H1 (cell line): ENCODE data around the gene EPN2. TPM values are rescaled to one million over a fixed set of nuclear protein-coding genes. Genes with fewer than 3 reads are reported as not detected.
"Not testable (repeated sequence)": the region's sequence is repeated elsewhere in the genome, so short reads cannot be mapped to it uniquely, and the experiment has no call there.

Source experiments
- CTCF ChIA-PET: fragments of 300-600 bp; sonication (Branson Sonifier 250); formaldehyde crosslinking; loops from one replicate; lab custom pipeline; 2021; ENCODE audit not compliant: partially characterized antibody; lab: Charles Lee
- POLR2A ChIA-PET: fragments of 300-600 bp; sonication (Branson Sonifier 250); formaldehyde crosslinking; loops from one replicate; lab custom pipeline; 2021; ENCODE audit warnings: inconsistent platforms; ENCODE audit not compliant: partially characterized antibody; lab: Charles Lee
- DNase-seq, 2 experiments: peaks; one replicate each; pipeline versions ENCODE4 v3.0.0 to v3.0.0-alpha.2; 2010 to 2022; ENCODE audit warnings: low spot score in 2 of 2, low read depth in 1 of 2, mixed read lengths in 1 of 2
- FAIRE-seq: peaks from 2 replicates; lab custom pipeline; 2011; peaks lifted over from hg19 to GRCh38; lab: Jason Lieb, UNC
- H2AFZ ChIP-seq: 2 replicates; pipeline ENCODE4 v1.8.1; 2012; ENCODE audit warnings: low read length, inconsistent platforms
- H2AK5ac ChIP-seq: 2 replicates; pipeline ENCODE4 v1.6.1; 2013; ENCODE audit warnings: low read depth, low read length
- H2BK120ac ChIP-seq: replicated peaks from 2 replicates; pipeline ENCODE3; 2013; ENCODE audit warnings: low read depth, low read length, inconsistent platforms
- H2BK12ac ChIP-seq: 2 replicates; pipeline ENCODE4 v1.6.1; 2013; ENCODE audit warnings: low read depth, low read length
- H2BK15ac ChIP-seq: 2 replicates; pipeline ENCODE4 v1.6.1; 2013; ENCODE audit warnings: low read length
- H2BK20ac ChIP-seq: 2 replicates; pipeline ENCODE4 v1.6.1; 2013; ENCODE audit warnings: low read length
- H2BK5ac ChIP-seq: 2 replicates; pipeline ENCODE4 v1.6.1; 2013; ENCODE audit warnings: low read depth, low read length
- H3K14ac ChIP-seq: 2 replicates; pipeline ENCODE4 v1.6.1; 2013; ENCODE audit warnings: inconsistent platforms; ENCODE audit not compliant: insufficient read length
- H3K18ac ChIP-seq: 2 replicates; pipeline ENCODE4 v1.6.1; 2013; ENCODE audit warnings: low read length; ENCODE audit errors: extremely low read depth
- H3K23ac ChIP-seq: 2 replicates; pipeline ENCODE4 v1.6.1; 2013; ENCODE audit warnings: inconsistent platforms; ENCODE audit not compliant: insufficient read length
- H3K23me2 ChIP-seq: 2 replicates; pipeline ENCODE4 v1.6.1; 2013; ENCODE audit warnings: low read depth, low read length
- H3K27ac ChIP-seq: 2 replicates; pipeline ENCODE4 v1.6.1; 2011; ENCODE audit warnings: low read depth, low read length, inconsistent platforms
- H3K27me3 ChIP-seq, 4 experiments: replicated peaks in 1 of 4; 1 replicate in 1 of 4; 2 replicates in 3 of 4; pipeline versions ENCODE4 v1.6.1 to v1.8.1; 2011 to 2013; ENCODE audit warnings: low read length in 3 of 4, mild to moderate bottlenecking in 3 of 4, inconsistent platforms in 2 of 4, mixed read lengths in 2 of 4, moderate library complexity in 1 of 4; ENCODE audit not compliant: control insufficient read depth in 3 of 4, insufficient read depth in 3 of 4; ENCODE audit errors: extremely low read depth in 1 of 4
- H3K36me3 ChIP-seq, 4 experiments: 2 replicates each; pipeline versions ENCODE4 v1.6.1 to v1.8.1; 2011 to 2013; ENCODE audit warnings: mild to moderate bottlenecking in 4 of 4, low read length in 3 of 4, moderate library complexity in 2 of 4, control low read depth in 1 of 4, inconsistent platforms in 1 of 4; ENCODE audit not compliant: insufficient read depth in 4 of 4, control insufficient read depth in 2 of 4
- H3K4ac ChIP-seq: replicated peaks from 2 replicates; pipeline ENCODE3; 2013; ENCODE audit warnings: low read length, low read depth, mixed read lengths, inconsistent platforms; ENCODE audit not compliant: insufficient read length
- H3K4me1 ChIP-seq, 4 experiments: replicated peaks in 1 of 4; 1 replicate in 1 of 4; 2 replicates in 3 of 4; pipeline versions ENCODE4 v1.6.1 to v1.8.1; 2011 to 2013; ENCODE audit warnings: low read length in 3 of 4, inconsistent platforms in 2 of 4, mixed read lengths in 1 of 4; ENCODE audit not compliant: insufficient read depth in 4 of 4, control insufficient read depth in 3 of 4
- H3K4me2 ChIP-seq, 2 experiments: 2 replicates each; pipeline versions ENCODE4 v1.6.1 to v1.8.1; 2011 to 2013; ENCODE audit warnings: low read depth in 2 of 2, low read length in 2 of 2, control low read depth in 1 of 2, inconsistent platforms in 1 of 2, mild to moderate bottlenecking in 1 of 2; ENCODE audit not compliant: insufficient read depth in 1 of 2
- H3K4me3 ChIP-seq, 4 experiments: fragments of 200-600, 300-600 bp in 1 of 4; sonication (generic), shearing (Covaris generic), sonication (Bioruptor Twin) in 1 of 4; 2 replicates each; pipeline versions ENCODE4 v1.5.1 to v1.8.1; 2011 to 2016; ENCODE audit warnings: low read length in 4 of 4, low read depth in 3 of 4, control low read depth in 2 of 4, inconsistent platforms in 2 of 4, mild to moderate bottlenecking in 2 of 4, mixed read lengths in 1 of 4, moderate library complexity in 1 of 4; ENCODE audit not compliant: insufficient read depth in 2 of 4; ENCODE audit errors: extremely low read depth in 1 of 4
- H3K56ac ChIP-seq: replicated peaks from 2 replicates; pipeline ENCODE3; 2013; ENCODE audit warnings: low read depth, mild to moderate bottlenecking, mixed read lengths, low read length, inconsistent platforms; ENCODE audit not compliant: insufficient read length
- H3K79me1 ChIP-seq: 2 replicates; pipeline ENCODE4 v1.6.1; 2013; ENCODE audit warnings: low read depth, low read length, control low read depth
- H3K79me2 ChIP-seq, 2 experiments: 2 replicates each; pipeline versions ENCODE4 v1.6.1 to v1.8.1; 2012 to 2013; ENCODE audit warnings: low read length in 2 of 2, mild to moderate bottlenecking in 2 of 2, inconsistent platforms in 1 of 2; ENCODE audit not compliant: insufficient read depth in 2 of 2, control insufficient read depth in 1 of 2
- H3K9ac ChIP-seq, 4 experiments: replicated peaks in 1 of 4; 1 replicate in 1 of 4; 2 replicates in 3 of 4; pipeline versions ENCODE4 v1.6.1 to v1.8.1; 2011 to 2013; ENCODE audit warnings: low read depth in 3 of 4, low read length in 3 of 4, control low read depth in 2 of 4, mild to moderate bottlenecking in 2 of 4, moderate library complexity in 2 of 4, inconsistent platforms in 1 of 4; ENCODE audit errors: extremely low read depth in 1 of 4
- H3K9me3 ChIP-seq, 2 experiments: 2 replicates each; pipeline versions ENCODE4 v1.6.1 to v1.8.1; 2012 to 2013; ENCODE audit warnings: mild to moderate bottlenecking in 2 of 2, moderate library complexity in 2 of 2, control low read depth in 1 of 2, inconsistent platforms in 1 of 2, low read depth in 1 of 2, low read length in 1 of 2, mixed read lengths in 1 of 2; ENCODE audit not compliant: insufficient read depth in 2 of 2
- H4K20me1 ChIP-seq, 2 experiments: replicated peaks in 1 of 2; 2 replicates each; pipeline versions ENCODE3 to v1.8.1; 2011 to 2013; ENCODE audit warnings: inconsistent platforms in 2 of 2, low read length in 2 of 2, mild to moderate bottlenecking in 1 of 2; ENCODE audit not compliant: insufficient read depth in 2 of 2, control insufficient read depth in 1 of 2
- H4K5ac ChIP-seq: 2 replicates; pipeline ENCODE4 v1.6.1; 2013; ENCODE audit warnings: low read length, low read depth, mixed read lengths, inconsistent platforms; ENCODE audit not compliant: insufficient read length
- H4K8ac ChIP-seq: 2 replicates; pipeline ENCODE4 v1.8.0; 2013; ENCODE audit warnings: mild to moderate bottlenecking, moderate library complexity, low read length, inconsistent platforms; ENCODE audit not compliant: insufficient read depth; ENCODE audit errors: extremely low read depth
- H4K91ac ChIP-seq: replicated peaks from 2 replicates; pipeline ENCODE3; 2013; ENCODE audit warnings: low read length, mixed read lengths, inconsistent platforms; ENCODE audit not compliant: insufficient read length
- WGBS, 2 experiments: shearing (Covaris generic) in 1 of 2; methylation state at CpG; one replicate each; pipeline versions ENCODE4 v1.1.6 to v1.1.7; 2013 to 2015; ENCODE audit warnings: low lambda C conversion rate in 2 of 2, mixed read lengths in 2 of 2, inconsistent platforms in 1 of 2, low coverage in 1 of 2, missing lambda C conversion rate in 1 of 2; ENCODE audit not compliant: insufficient replicate concordance in 2 of 2, insufficient coverage in 1 of 2, insufficient read length in 1 of 2; ENCODE audit errors: extremely low coverage in 1 of 2, missing lambda C conversion rate in 1 of 2; 5-methylcytosine and 5-hydroxymethylcytosine counted together
- polyA plus RNA-seq, 7 experiments: library from polyadenylated mRNA; depleted of rRNA in 3 of 7; stranded (reverse) in 5 of 7; unstranded in 2 of 7; fragments of >200 nt in 5 of 7; fragments of 200-250 nt in 2 of 7; gene quantifications; 1 replicate in 5 of 7; 2 replicates in 1 of 7; 4 replicates in 1 of 7; pipeline versions ENCODE4 v1.2.1 to v1.2.3, GENCODE V29; 2011 to 2013; ENCODE audit warnings: missing spikeins in 2 of 7, mixed read lengths in 2 of 7
- total RNA-seq: library from RNA; stranded (reverse); fragmentation: NEBNext Ultra II Directional; extraction: Animal tissue kit (Norgen Biotek cat#: 25700); gene quantifications from 2 replicates; pipeline ENCODE4 v1.2.1, GENCODE V29; 2021

Gene EPN2
- total and polyA plus RNA-seq, 2 of the 8 experiments (the other 6 are each of a cell fraction or from before 2014, with no cell fraction given): 28.7 to 55.8 TPM

- WGBS, 2 experiments: no CpG with 5 or more reads among the region's 11 CpGs
These were observed 17.8 kb upstream of the EPN2 start for GRCh38 chr17:19219384-19219783.

GRCh38 chr17:19220195-19220594, 17.0 kb upstream of the EPN2 start:
- H3K56ac ChIP-seq, H3K14ac ChIP-seq, H3K4ac ChIP-seq, H4K91ac ChIP-seq, H3K4me1 ChIP-seq, H4K5ac ChIP-seq, H3K4me3 ChIP-seq, H2BK5ac ChIP-seq, H2BK120ac ChIP-seq, H4K8ac ChIP-seq, H3K18ac ChIP-seq, H3K79me1 ChIP-seq, H2BK12ac ChIP-seq, DNase-seq, H3K36me3 ChIP-seq, H4K20me1 ChIP-seq, H2AK5ac ChIP-seq, H3K79me2 ChIP-seq, H3K27ac ChIP-seq, H3K9ac ChIP-seq, FAIRE-seq, H2BK20ac ChIP-seq, H3K9me3 ChIP-seq, H3K4me2 ChIP-seq, H3K23me2 ChIP-seq, POLR2A ChIA-PET, CTCF ChIA-PET, H3K27me3 ChIP-seq, H3K23ac ChIP-seq, H2BK15ac ChIP-seq, H2AFZ ChIP-seq: not testable (repeated sequence)
- no CpG with 5 or more reads among the region's 8 CpGs for WGBS, 2 experiments

More at GRCh38 chr17:19219384-19219783, 17.8 kb upstream of the EPN2 start:
- H2BK5ac ChIP-seq, H3K14ac ChIP-seq, H4K20me1 ChIP-seq, H4K5ac ChIP-seq, H4K8ac ChIP-seq, H3K79me1 ChIP-seq, H3K4me1 ChIP-seq, H2AK5ac ChIP-seq, H3K27me3 ChIP-seq, H2BK120ac ChIP-seq, H3K36me3 ChIP-seq, POLR2A ChIA-PET, H2AFZ ChIP-seq, H3K79me2 ChIP-seq, H2BK20ac ChIP-seq, H4K91ac ChIP-seq, FAIRE-seq, H3K18ac ChIP-seq, H3K9ac ChIP-seq, H2BK12ac ChIP-seq, H3K27ac ChIP-seq, H3K4me2 ChIP-seq, CTCF ChIA-PET, H3K23ac ChIP-seq, H3K56ac ChIP-seq, H3K9me3 ChIP-seq, H3K4ac ChIP-seq, DNase-seq, H3K23me2 ChIP-seq, H3K4me3 ChIP-seq, H2BK15ac ChIP-seq: not testable (repeated sequence)
